RWPE2 (cell line): ENCODE measurements around the gene ZNF496.
"Not testable (repeated sequence)": the region's sequence is repeated elsewhere in the genome, so short reads cannot be mapped to it uniquely, and the experiment has no call there.

ENCODE experiments used
- ATAC-seq: fragments of 200-7000 bp; cut with Tn5 transposase; 3 replicates; pipeline ENCODE4 v1.9.1; 2021; ENCODE audit warnings: low read depth
- DNase-seq: peaks from one replicate; pipeline ENCODE4 v3.0.0-alpha.2; 2020; ENCODE audit warnings: low spot score
- H3K27ac ChIP-seq: fragments of 450-650 bp; 2 replicates; pipeline ENCODE4 v1.5.1; 2017; ENCODE audit warnings: mild to moderate bottlenecking; ENCODE audit not compliant: poor library complexity, severe bottlenecking
- H3K27me3 ChIP-seq: fragments of 250-450 bp; sonication (Bioruptor Pico); 2 replicates; pipeline ENCODE4 v1.5.1; 2021; ENCODE audit warnings: mild to moderate bottlenecking, moderate library complexity; ENCODE audit not compliant: insufficient read depth, poor library complexity, severe bottlenecking
- H3K36me3 ChIP-seq: fragments of 250-450 bp; sonication (Bioruptor Pico); 2 replicates; pipeline ENCODE4 v1.5.1; 2020; ENCODE audit warnings: low read depth, mild to moderate bottlenecking, moderate library complexity
- H3K4me1 ChIP-seq: fragments of 250-450 bp; sonication (Bioruptor Pico); 2 replicates; pipeline ENCODE4 v1.5.1; 2021; ENCODE audit warnings: mild to moderate bottlenecking, moderate library complexity; ENCODE audit not compliant: insufficient read depth, poor library complexity, severe bottlenecking
- H3K4me3 ChIP-seq: fragments of 250-450 bp; sonication (Bioruptor Pico); 2 replicates; pipeline ENCODE4 v1.5.1; 2021; ENCODE audit warnings: mild to moderate bottlenecking, moderate library complexity; ENCODE audit not compliant: severe bottlenecking
- H3K9me3 ChIP-seq: fragments of 250-450 bp; sonication (Bioruptor Pico); 2 replicates; pipeline ENCODE4 v1.5.1; 2021; ENCODE audit warnings: mild to moderate bottlenecking, moderate library complexity; ENCODE audit not compliant: severe bottlenecking
- CTCF ChIP-seq: fragments of 450-650 bp; IDR thresholded peaks from one replicate; pipeline ENCODE4 v1.5.1; 2017; ENCODE audit warnings: mild to moderate bottlenecking, moderate library complexity; ENCODE audit not compliant: poor library complexity, severe bottlenecking

ZNF496 gene

GRCh38 chr1:247273013-247273412 lies 58.7 kb downstream of the ZNF496 start:
- TF ChIP-seq CTCF = no peak
- Histone ChIP-seq H3K27me3 (no peaks in the 10 kb centered on the region), H3K4me3 (no peak overlapping the region), H3K4me1 (no peaks in the 10 kb centered on the region), H3K36me3 (no peaks in the 10 kb centered on the region), H3K9me3 (no peaks in the 10 kb centered on the region), H3K27ac (no peak overlapping the region)
- DNase-seq = no peak
- no peak for ATAC-seq

GRCh38 chr1:247270003-247270402 lies 61.7 kb downstream of the ZNF496 start:
- TF ChIP-seq CTCF = no peak
- Histone ChIP-seq H3K4me1 (no peaks in the 10 kb centered on the region), H3K36me3 (no peaks in the 10 kb centered on the region), H3K27ac (no peak overlapping the region), H3K9me3 (no peaks in the 10 kb centered on the region), H3K27me3 (no peaks in the 10 kb centered on the region), H3K4me3 (no peak overlapping the region)
- ATAC-seq (no peak), DNase-seq (no peak)

GRCh38 chr1:247269133-247269532 lies 62.5 kb downstream of the ZNF496 start:
- no peak for ATAC-seq
- DNase-seq = no peak
- H3K27ac ChIP-seq = no peak overlapping the region
- no peak for TF ChIP-seq CTCF
- H3K4me1 ChIP-seq = no peaks in the 10 kb centered on the region
- H3K4me3 ChIP-seq = no peak overlapping the region
- no peaks in the 10 kb centered on the region for H3K9me3 ChIP-seq
- H3K27me3 ChIP-seq = no peaks in the 10 kb centered on the region
- no peaks in the 10 kb centered on the region for H3K36me3 ChIP-seq

- Histone ChIP-seq H3K27me3 (no peaks in the 10 kb centered on the region), H3K27ac (no peak overlapping the region), H3K9me3 (no peaks in the 10 kb centered on the region), H3K4me1 (no peaks in the 10 kb centered on the region), H3K36me3 (no peaks in the 10 kb centered on the region), H3K4me3 (no peak overlapping the region)
- ATAC-seq (no peak), DNase-seq (no peak)
- TF ChIP-seq CTCF = no peak
Measured at GRCh38 chr1:247268390-247269045, 63.1 kb downstream of the ZNF496 start.

- ATAC-seq (no peak), DNase-seq (no peak)
- Histone ChIP-seq H3K27ac (no peak overlapping the region), H3K27me3 (no peaks in the 10 kb centered on the region), H3K4me3 (no peak overlapping the region), H3K4me1 (no peaks in the 10 kb centered on the region), H3K36me3 (no peaks in the 10 kb centered on the region), H3K9me3 (no peaks in the 10 kb centered on the region)
- no peak for TF ChIP-seq CTCF
Measured at GRCh38 chr1:247266053-247266452, 65.6 kb downstream of the ZNF496 start.

GRCh38 chr1:247255772-247256171 lies 75.9 kb downstream of the ZNF496 start, which contains the start of gene VN1R5:
TSS of gene VN1R5 (plus strand) at chr1:247256072.
- not testable (repeated sequence) for H3K9me3 ChIP-seq, H3K4me1 ChIP-seq, H3K27me3 ChIP-seq, DNase-seq, H3K4me3 ChIP-seq, ATAC-seq, H3K27ac ChIP-seq, H3K36me3 ChIP-seq
